Prostate gland (tissue), 2 donors: ENCODE data around the gene ZNF83.

Experiments
- CTCF ChIP-seq, 4 experiments: fragments of 200-600 bp in 2 of 4; fragments of 450-650 bp in 2 of 4; sonication (generic) in 2 of 4; IDR thresholded peaks; 1 replicate in 3 of 4; 2 replicates in 1 of 4; pipeline ENCODE4 v1.5.1; 2016 to 2019; ENCODE audit warnings: antibody characterized with exemption in 4 of 4, mild to moderate bottlenecking in 2 of 4, moderate library complexity in 2 of 4
- POLR2A ChIP-seq: fragments of 450-650 bp; IDR thresholded peaks from one replicate; pipeline ENCODE4 v1.6.1; 2016; ENCODE audit warnings: antibody characterized with exemption, mild to moderate bottlenecking

- TF ChIP-seq CTCF (IDR thresholded peaks at IDR 0.05), result no peak
- TF ChIP-seq POLR2A, result no peak
Observed at GRCh38 chr19:52600639-52601024, 37.5 kb downstream of the ZNF83 start.
